ENCODE measurements around the gene CDKN2A. TPM values are rescaled to one million over a fixed set of nuclear protein-coding genes. Genes with fewer than 3 reads are reported as not detected.

The CDKN2A gene
- total RNA-seq, 4 donors from 2014 or later, result 0.65 to 1.00 TPM; not detected in 2

- ATAC-seq (no peak), DNase-seq (no peak)
- Histone ChIP-seq H3K4me3 (no peak overlapping the region), H3K36me3 (peaks cover 0 to 6% of the 10 kb centered on the region in 2 donors), H3K27me3 (no peaks in the 10 kb centered on the region), H3K27ac (no peak overlapping the region), H3K9me3 (no peaks in the 10 kb centered on the region), H3K4me1 (no peaks in the 10 kb centered on the region)
- intact Hi-C loops (cut with DNase I; ENCODE audit: low total_unique reads), result no loop called here
- in situ Hi-C loops (cut with MboI; ENCODE audit: low sequenced_read_pairs in 4 of 4), result no loop called here
- TF ChIP-seq POLR2A (IDR thresholded peaks at IDR 0.05) (no peak), CTCF (IDR thresholded peaks at IDR 0.05 in 4 of 5, conservative IDR thresholded peaks at IDR 0.05 in 1 of 5) (no peak)
Observed at GRCh38 chr9:21931428-21931827, 62.8 kb downstream of the CDKN2A start.

- Histone ChIP-seq H3K4me1 (no peaks in the 10 kb centered on the region), H3K9me3 (no peaks in the 10 kb centered on the region), H3K4me3 (no peak overlapping the region), H3K36me3 (peaks cover 0 to 6% of the 10 kb centered on the region in 2 donors), H3K27me3 (no peaks in the 10 kb centered on the region), H3K27ac (no peak overlapping the region)
- intact Hi-C loops (cut with DNase I; ENCODE audit: low total_unique reads), result no loop called here
- DNase-seq, result no peak
- in situ Hi-C loops (cut with MboI; ENCODE audit: low sequenced_read_pairs in 4 of 4), result no loop called here
- no peak for ATAC-seq
- no peak for TF ChIP-seq CTCF (IDR thresholded peaks at IDR 0.05 in 4 of 5, conservative IDR thresholded peaks at IDR 0.05 in 1 of 5)
- TF ChIP-seq POLR2A (IDR thresholded peaks at IDR 0.05), result no peak
Observed at GRCh38 chr9:21927752-21928151, 66.4 kb downstream of the CDKN2A start.

GRCh38 chr9:21923694-21924093 lies 70.5 kb downstream of the CDKN2A start:
- no peak for TF ChIP-seq CTCF (IDR thresholded peaks at IDR 0.05 in 4 of 5, conservative IDR thresholded peaks at IDR 0.05 in 1 of 5)
- TF ChIP-seq POLR2A (IDR thresholded peaks at IDR 0.05), result no peak
- H3K9me3 ChIP-seq, result no peaks in the 10 kb centered on the region
- no peaks in the 10 kb centered on the region for H3K27me3 ChIP-seq
- intact Hi-C loops (cut with DNase I; ENCODE audit: low total_unique reads) (no loop called here), in situ Hi-C loops (cut with MboI; ENCODE audit: low sequenced_read_pairs in 4 of 4) (no loop called here)
- no peak overlapping the region for H3K27ac ChIP-seq
- no peak for DNase-seq
- no peak overlapping the region for H3K4me3 ChIP-seq
- ATAC-seq, result no peak
- no peaks in the 10 kb centered on the region for H3K36me3 ChIP-seq
- no peaks in the 10 kb centered on the region for H3K4me1 ChIP-seq

GRCh38 chr9:21919377-21920362 lies 74.5 kb downstream of the CDKN2A start:
- intact Hi-C loops (cut with DNase I; ENCODE audit: low total_unique reads) (no loop called here), in situ Hi-C loops (cut with MboI; ENCODE audit: low sequenced_read_pairs in 4 of 4) (no loop called here)
- no peaks in the 10 kb centered on the region for H3K27me3 ChIP-seq
- no peaks in the 10 kb centered on the region for H3K9me3 ChIP-seq
- ATAC-seq, result no peak
- H3K36me3 ChIP-seq, result no peaks in the 10 kb centered on the region
- no peaks in the 10 kb centered on the region for H3K4me1 ChIP-seq
- no peak overlapping the region for H3K4me3 ChIP-seq
- TF ChIP-seq CTCF (IDR thresholded peaks at IDR 0.05 in 4 of 5, conservative IDR thresholded peaks at IDR 0.05 in 1 of 5), result no peak
- no peak for TF ChIP-seq POLR2A (IDR thresholded peaks at IDR 0.05)
- H3K27ac ChIP-seq, result no peak overlapping the region
- no peak for DNase-seq

Other genes with a start within 250 kb of the CDKN2A start
- 10 to 100 TPM in 2 of 4 donors, 1 to 10 TPM in 2; 6.2 to 11.0 (median 9.4) TPM for gene MTAP, start 191.8 kb downstream of the CDKN2A start, total RNA-seq
- under 1 TPM in 1 of 4 donors, not detected in 3; 0.46 TPM for gene CDKN2B-AS1, start 399 bp upstream of the CDKN2A start, total RNA-seq
- gene CDKN2B, start 14.9 kb upstream of the CDKN2A start, total RNA-seq, result 10 to 100 TPM in 3 of 4 donors, 1 to 10 TPM in 1; 4.5 to 25.1 (median 15.6) TPM

All from gastrocnemius medialis (tissue), 4 donors.